Measurements from ENCODE around the gene SCFD1. TPM values are rescaled to one million over a fixed set of nuclear protein-coding genes. Genes with fewer than 3 reads are reported as not detected.
"Not testable (repeated sequence)": the region's sequence is repeated elsewhere in the genome, so short reads cannot be mapped to it uniquely, and the experiment has no call there.

Gene SCFD1
- total RNA-seq, 1 donor from 2014 or later, result 38.7 TPM

- H3K27ac Mint-ChIP-seq (ENCODE audit: unreplicated experiment), result no peak overlapping the region
- H3K36me3 Mint-ChIP-seq (ENCODE audit: low read depth, unreplicated experiment), result peaks cover 17% of the 10 kb centered on the region
- no peak overlapping the region for H3K4me3 Mint-ChIP-seq (ENCODE audit: unreplicated experiment)
- TF ChIP-seq CTCF (IDR thresholded peaks at IDR 0.05; ENCODE audit: unreplicated experiment), result no peak
- no peaks in the 10 kb centered on the region for H3K4me1 Mint-ChIP-seq (ENCODE audit: unreplicated experiment)
- DNase-seq (ENCODE audit: low spot score), result no peak
- no peaks in the 10 kb centered on the region for H3K9me3 Mint-ChIP-seq (ENCODE audit: unreplicated experiment)
- no peaks in the 10 kb centered on the region for H3K27me3 Mint-ChIP-seq (ENCODE audit: unreplicated experiment)
Measured at GRCh38 chr14:30603402-30603801, 18.7 kb upstream of the SCFD1 start.

DNA sequence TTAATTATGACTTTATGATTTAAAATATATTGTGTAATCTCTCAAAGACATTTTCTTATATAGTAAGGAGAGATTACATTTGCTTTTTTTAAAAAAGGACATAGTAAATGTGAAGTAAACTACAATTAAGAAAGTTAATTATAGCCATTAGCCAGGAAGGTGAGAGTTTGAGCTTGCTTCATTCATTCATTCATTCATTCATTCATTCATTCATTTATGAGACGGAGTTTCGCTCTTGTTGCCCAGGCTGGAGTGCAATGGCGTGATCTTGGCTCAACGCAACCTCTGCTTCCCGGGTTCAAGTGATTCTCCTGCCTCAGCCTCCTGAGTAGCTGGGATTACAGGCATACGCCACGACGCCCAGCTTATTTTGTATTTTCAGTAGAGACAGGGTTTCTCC is 17.4 kb upstream of the SCFD1 start:
- H3K4me1 Mint-ChIP-seq (ENCODE audit: unreplicated experiment); H3K9me3 Mint-ChIP-seq (ENCODE audit: unreplicated experiment); H3K27me3 Mint-ChIP-seq (ENCODE audit: unreplicated experiment); H3K4me3 Mint-ChIP-seq (ENCODE audit: unreplicated experiment); H3K27ac Mint-ChIP-seq (ENCODE audit: unreplicated experiment); DNase-seq (ENCODE audit: low spot score): not testable (repeated sequence)
- H3K36me3 Mint-ChIP-seq (ENCODE audit: low read depth, unreplicated experiment), result peaks cover 17% of the 10 kb centered on the region

DNA sequence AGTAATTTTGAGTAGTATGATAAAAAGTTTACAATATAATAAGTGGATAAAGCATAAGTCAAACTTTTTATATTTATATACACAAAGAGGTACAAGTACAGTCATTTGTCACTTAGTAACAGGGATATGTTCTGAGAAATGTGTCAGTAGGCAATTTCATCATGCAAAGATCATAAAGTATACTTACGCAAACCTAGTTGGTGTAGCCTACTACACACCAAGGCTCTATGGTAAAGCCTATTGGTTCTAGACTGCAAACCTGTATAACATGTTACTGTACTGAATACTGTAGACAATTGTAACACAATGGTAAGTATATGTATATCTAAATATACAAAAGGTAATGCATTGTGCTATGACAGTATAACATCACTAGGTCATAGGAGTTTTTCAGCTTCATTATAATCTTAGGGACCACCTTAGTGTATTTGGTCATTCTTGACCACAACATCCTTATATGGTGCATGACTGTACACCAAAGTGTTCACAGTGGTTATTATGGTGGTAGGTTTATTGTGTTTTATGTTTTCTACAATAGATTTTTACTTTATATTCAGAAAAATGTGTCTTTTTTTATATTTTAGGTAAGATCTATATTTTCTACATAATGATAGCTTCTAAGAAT is 14.9 kb upstream of the SCFD1 start:
- Mint-ChIP-seq H3K27me3 (ENCODE audit: unreplicated experiment) (peaks cover 4% of the 10 kb centered on the region), H3K27ac (ENCODE audit: unreplicated experiment) (no peak overlapping the region), H3K36me3 (ENCODE audit: low read depth, unreplicated experiment) (peaks cover 9% of the 10 kb centered on the region), H3K9me3 (ENCODE audit: unreplicated experiment) (no peaks in the 10 kb centered on the region), H3K4me3 (ENCODE audit: unreplicated experiment) (no peak overlapping the region), H3K4me1 (ENCODE audit: unreplicated experiment) (peaks cover 4% of the 10 kb centered on the region)
- DNase-seq (ENCODE audit: low spot score), result no peak
- no peak for TF ChIP-seq CTCF (IDR thresholded peaks at IDR 0.05; ENCODE audit: unreplicated experiment)

GRCh38 chr14:30608533-30609006 is 13.5 kb upstream of the SCFD1 start:
- peaks cover 9% of the 10 kb centered on the region for H3K36me3 Mint-ChIP-seq (ENCODE audit: low read depth, unreplicated experiment)
- H3K27ac Mint-ChIP-seq (ENCODE audit: unreplicated experiment), result peak overlapping the region; percentile 8
- no peaks in the 10 kb centered on the region for H3K9me3 Mint-ChIP-seq (ENCODE audit: unreplicated experiment)
- H3K27me3 Mint-ChIP-seq (ENCODE audit: unreplicated experiment), result peaks cover 4% of the 10 kb centered on the region
- peak overlapping the region; percentile 52 for H3K4me3 Mint-ChIP-seq (ENCODE audit: unreplicated experiment)
- DNase-seq (ENCODE audit: low spot score), result no peak
- peaks cover 4% of the 10 kb centered on the region for H3K4me1 Mint-ChIP-seq (ENCODE audit: unreplicated experiment)
- TF ChIP-seq CTCF (IDR thresholded peaks at IDR 0.05; ENCODE audit: unreplicated experiment), result no peak

- H3K4me1 Mint-ChIP-seq (ENCODE audit: unreplicated experiment), result peaks cover 4% of the 10 kb centered on the region
- DNase-seq (ENCODE audit: low spot score), result peak; percentile 33
- peaks cover 4% of the 10 kb centered on the region for H3K27me3 Mint-ChIP-seq (ENCODE audit: unreplicated experiment)
- no peaks in the 10 kb centered on the region for H3K9me3 Mint-ChIP-seq (ENCODE audit: unreplicated experiment)
- peaks cover 8% of the 10 kb centered on the region for H3K36me3 Mint-ChIP-seq (ENCODE audit: low read depth, unreplicated experiment)
- peak overlapping the region; percentile 74 for H3K27ac Mint-ChIP-seq (ENCODE audit: unreplicated experiment)
- TF ChIP-seq CTCF (IDR thresholded peaks at IDR 0.05; ENCODE audit: unreplicated experiment), result no peak
- H3K4me3 Mint-ChIP-seq (ENCODE audit: unreplicated experiment), result no peak overlapping the region
Measured at GRCh38 chr14:30610787-30611343, 11.3 kb upstream of the SCFD1 start.
